ENCODE data around the gene SPINK5.
A peak's percentile ranks its signal among the peaks of the same experiment; 100 is the strongest.
"Not testable (repeated sequence)": the region's sequence is repeated elsewhere in the genome, so short reads cannot be mapped to it uniquely, and the experiment has no call there.

Gene SPINK5

GRCh38 chr5:148055160-148055559 lies 8.6 kb upstream of the SPINK5 start:
- H3K9me3 ChIP-seq (ENCODE audit: insufficient read depth, low read depth, low read length); H3K14ac ChIP-seq (ENCODE audit: low read length); H3K36me3 ChIP-seq (ENCODE audit: control insufficient read depth in 1 of 2, insufficient read depth in 2 of 2, low read length in 2 of 2); H2AFZ ChIP-seq (ENCODE audit: insufficient read depth, low read length, poor library complexity); H3K27me3 ChIP-seq (ENCODE audit: insufficient read depth, low read length); H3K4me2 ChIP-seq (ENCODE audit: low read length); H2BK5ac ChIP-seq (ENCODE audit: low read depth, low read length, poor library complexity); H3K9ac ChIP-seq (ENCODE audit: low read length); H3K4me1 ChIP-seq (ENCODE audit: control insufficient read depth in 1 of 2, insufficient read depth in 2 of 2, low read length in 2 of 2); H3K4me3 ChIP-seq (ENCODE audit: low read depth, low read length); H4K91ac ChIP-seq (ENCODE audit: low read depth, low read length); H3K4ac ChIP-seq (ENCODE audit: low read depth, low read length); H2BK120ac ChIP-seq (ENCODE audit: insufficient read depth, low read length, poor library complexity); H3K27ac ChIP-seq (ENCODE audit: low read depth, low read length); H2AK5ac ChIP-seq (ENCODE audit: low read length); H3K23ac ChIP-seq (ENCODE audit: low read length); H2BK12ac ChIP-seq (ENCODE audit: low read length); H4K8ac ChIP-seq (ENCODE audit: low read depth, low read length); H4K12ac ChIP-seq (ENCODE audit: low read depth, low read length); H3K79me2 ChIP-seq (ENCODE audit: control insufficient read depth, insufficient read depth, low read length, poor library complexity); DNase-seq; H3K18ac ChIP-seq (ENCODE audit: low read length); H3K79me1 ChIP-seq (ENCODE audit: low read length): not testable (repeated sequence)
- WGBS (ENCODE audit: extremely low coverage, insufficient coverage, insufficient read length) = no CpG with 5 or more reads among the region's 2 CpGs

GRCh38 chr5:148060309-148060708 lies 3.5 kb upstream of the SPINK5 start:
- no peak overlapping the region for H3K18ac ChIP-seq (ENCODE audit: low read length)
- H2BK120ac ChIP-seq (ENCODE audit: insufficient read depth, low read length, poor library complexity) = no peak overlapping the region
- no peak overlapping the region for H2AFZ ChIP-seq (ENCODE audit: insufficient read depth, low read length, poor library complexity)
- no peak overlapping the region for H2AK5ac ChIP-seq (ENCODE audit: low read length)
- H3K9me3 ChIP-seq (ENCODE audit: insufficient read depth, low read depth, low read length) = peaks cover 6% of the 10 kb centered on the region
- no peak overlapping the region for H2BK5ac ChIP-seq (ENCODE audit: low read depth, low read length, poor library complexity)
- no peak overlapping the region for H3K4me2 ChIP-seq (ENCODE audit: low read length)
- no peaks in the 10 kb centered on the region for H3K4me1 ChIP-seq (ENCODE audit: control insufficient read depth in 1 of 2, insufficient read depth in 2 of 2, low read length in 2 of 2)
- no peak overlapping the region for H3K9ac ChIP-seq (ENCODE audit: low read length)
- no peak overlapping the region for H3K27ac ChIP-seq (ENCODE audit: low read depth, low read length)
- H4K12ac ChIP-seq (ENCODE audit: low read depth, low read length) = no peak overlapping the region
- H3K79me1 ChIP-seq (ENCODE audit: low read length) = no peaks in the 10 kb centered on the region
- H4K91ac ChIP-seq (ENCODE audit: low read depth, low read length) = no peak overlapping the region
- no peak overlapping the region for H4K8ac ChIP-seq (ENCODE audit: low read depth, low read length)
- H3K4me3 ChIP-seq (ENCODE audit: low read depth, low read length) = no peak overlapping the region
- no CpG with 5 or more reads among the region's 2 CpGs for WGBS (ENCODE audit: extremely low coverage, insufficient coverage, insufficient read length)
- no peak overlapping the region for H3K23ac ChIP-seq (ENCODE audit: low read length)
- no peak overlapping the region for H3K4ac ChIP-seq (ENCODE audit: low read depth, low read length)
- H2BK12ac ChIP-seq (ENCODE audit: low read length) = no peak overlapping the region
- H3K27me3 ChIP-seq (ENCODE audit: insufficient read depth, low read length) = no peaks in the 10 kb centered on the region
- H3K36me3 ChIP-seq (ENCODE audit: control insufficient read depth in 1 of 2, insufficient read depth in 2 of 2, low read length in 2 of 2) = no peaks in the 10 kb centered on the region
- no peak overlapping the region for H3K14ac ChIP-seq (ENCODE audit: low read length)
- no peaks in the 10 kb centered on the region for H3K79me2 ChIP-seq (ENCODE audit: control insufficient read depth, insufficient read depth, low read length, poor library complexity)
- peak in 1 of 2 donors; percentile 10 for DNase-seq

- Histone ChIP-seq H3K18ac (ENCODE audit: low read length) (no peak overlapping the region), H3K36me3 (ENCODE audit: control insufficient read depth in 1 of 2, insufficient read depth in 2 of 2, low read length in 2 of 2) (no peaks in the 10 kb centered on the region), H3K9me3 (ENCODE audit: insufficient read depth, low read depth, low read length) (peaks cover 5% of the 10 kb centered on the region), H2BK12ac (ENCODE audit: low read length) (no peak overlapping the region), H4K91ac (ENCODE audit: low read depth, low read length) (no peak overlapping the region), H3K4me3 (ENCODE audit: low read depth, low read length) (no peak overlapping the region), H4K12ac (ENCODE audit: low read depth, low read length) (no peak overlapping the region), H2AK5ac (ENCODE audit: low read length) (no peak overlapping the region), H2AFZ (ENCODE audit: insufficient read depth, low read length, poor library complexity) (no peak overlapping the region), H2BK5ac (ENCODE audit: low read depth, low read length, poor library complexity) (no peak overlapping the region), H3K79me2 (ENCODE audit: control insufficient read depth, insufficient read depth, low read length, poor library complexity) (no peaks in the 10 kb centered on the region), H3K27me3 (ENCODE audit: insufficient read depth, low read length) (no peaks in the 10 kb centered on the region), H3K4ac (ENCODE audit: low read depth, low read length) (no peak overlapping the region), H3K23ac (ENCODE audit: low read length) (no peak overlapping the region), H3K79me1 (ENCODE audit: low read length) (no peaks in the 10 kb centered on the region), H2BK120ac (ENCODE audit: insufficient read depth, low read length, poor library complexity) (no peak overlapping the region), H3K14ac (ENCODE audit: low read length) (no peak overlapping the region), H3K4me2 (ENCODE audit: low read length) (no peak overlapping the region), H3K9ac (ENCODE audit: low read length) (no peak overlapping the region), H4K8ac (ENCODE audit: low read depth, low read length) (no peak overlapping the region), H3K4me1 (ENCODE audit: control insufficient read depth in 1 of 2, insufficient read depth in 2 of 2, low read length in 2 of 2) (no peaks in the 10 kb centered on the region), H3K27ac (ENCODE audit: low read depth, low read length) (no peak overlapping the region)
- peak; percentile 29 to 69 for DNase-seq
Observed at GRCh38 chr5:148060881-148061280, 2.9 kb upstream of the SPINK5 start.

GRCh38 chr5:148070621-148071020 lies 6.8 kb downstream of the SPINK5 start:
- no peak overlapping the region for H4K8ac ChIP-seq (ENCODE audit: low read depth, low read length)
- no peak overlapping the region for H3K23ac ChIP-seq (ENCODE audit: low read length)
- H3K9ac ChIP-seq (ENCODE audit: low read length) = no peak overlapping the region
- H2AK5ac ChIP-seq (ENCODE audit: low read length) = no peak overlapping the region
- no peak overlapping the region for H3K4me3 ChIP-seq (ENCODE audit: low read depth, low read length)
- no peak overlapping the region for H2AFZ ChIP-seq (ENCODE audit: insufficient read depth, low read length, poor library complexity)
- no peak overlapping the region for H3K4ac ChIP-seq (ENCODE audit: low read depth, low read length)
- H3K4me1 ChIP-seq (ENCODE audit: control insufficient read depth in 1 of 2, insufficient read depth in 2 of 2, low read length in 2 of 2) = no peaks in the 10 kb centered on the region
- no peak overlapping the region for H3K4me2 ChIP-seq (ENCODE audit: low read length)
- H3K27ac ChIP-seq (ENCODE audit: low read depth, low read length) = no peak overlapping the region
- H3K27me3 ChIP-seq (ENCODE audit: insufficient read depth, low read length) = no peaks in the 10 kb centered on the region
- H3K79me2 ChIP-seq (ENCODE audit: control insufficient read depth, insufficient read depth, low read length, poor library complexity) = no peaks in the 10 kb centered on the region
- H4K91ac ChIP-seq (ENCODE audit: low read depth, low read length) = no peak overlapping the region
- no peaks in the 10 kb centered on the region for H3K36me3 ChIP-seq (ENCODE audit: control insufficient read depth in 1 of 2, insufficient read depth in 2 of 2, low read length in 2 of 2)
- no peak overlapping the region for H3K14ac ChIP-seq (ENCODE audit: low read length)
- no CpG with 5 or more reads among the region's 1 CpG for WGBS (ENCODE audit: extremely low coverage, insufficient coverage, insufficient read length)
- no peaks in the 10 kb centered on the region for H3K9me3 ChIP-seq (ENCODE audit: insufficient read depth, low read depth, low read length)
- H2BK5ac ChIP-seq (ENCODE audit: low read depth, low read length, poor library complexity) = no peak overlapping the region
- no peaks in the 10 kb centered on the region for H3K79me1 ChIP-seq (ENCODE audit: low read length)
- H2BK12ac ChIP-seq (ENCODE audit: low read length) = no peak overlapping the region
- no peak overlapping the region for H3K18ac ChIP-seq (ENCODE audit: low read length)
- H4K12ac ChIP-seq (ENCODE audit: low read depth, low read length) = no peak overlapping the region
- no peak for DNase-seq
- H2BK120ac ChIP-seq (ENCODE audit: insufficient read depth, low read length, poor library complexity) = no peak overlapping the region
